Ectodermal cell (in vitro differentiated cells): Measurements from ENCODE around the gene TOX2.

Source experiments
- H3K27ac ChIP-seq: 2 replicates; pipeline ENCODE4 v1.7.0; 2013; ENCODE audit warnings: mild to moderate bottlenecking, low read depth, low read length; ENCODE audit not compliant: insufficient read depth, poor library complexity, severe bottlenecking
- H3K27me3 ChIP-seq: 2 replicates; pipeline ENCODE4 v1.7.0; 2013; ENCODE audit warnings: mild to moderate bottlenecking, low read length; ENCODE audit not compliant: insufficient read depth, control insufficient read depth, poor library complexity, severe bottlenecking
- H3K36me3 ChIP-seq: one replicate; pipeline ENCODE4 v1.7.0; 2013; ENCODE audit warnings: low read length; ENCODE audit not compliant: control insufficient read depth, insufficient read depth
- H3K4me1 ChIP-seq: one replicate; pipeline ENCODE4 v1.7.0; 2013; ENCODE audit warnings: low read length; ENCODE audit not compliant: control insufficient read depth, insufficient read depth
- H3K4me3 ChIP-seq: 2 replicates; pipeline ENCODE4 v1.7.0; 2013; ENCODE audit warnings: low read depth, low read length, control low read depth; ENCODE audit not compliant: insufficient read depth
- H3K9me3 ChIP-seq: 2 replicates; pipeline ENCODE4 v1.7.0; 2013; ENCODE audit warnings: mild to moderate bottlenecking, low read length, moderate library complexity; ENCODE audit not compliant: control insufficient read depth
- WGBS, 2 experiments: methylation state at CpG; one replicate each; pipeline ENCODE4 v1.1.7; 2013; ENCODE audit warnings: missing lambda C conversion rate in 2 of 2; 5-methylcytosine and 5-hydroxymethylcytosine counted together

Gene TOX2

DNA sequence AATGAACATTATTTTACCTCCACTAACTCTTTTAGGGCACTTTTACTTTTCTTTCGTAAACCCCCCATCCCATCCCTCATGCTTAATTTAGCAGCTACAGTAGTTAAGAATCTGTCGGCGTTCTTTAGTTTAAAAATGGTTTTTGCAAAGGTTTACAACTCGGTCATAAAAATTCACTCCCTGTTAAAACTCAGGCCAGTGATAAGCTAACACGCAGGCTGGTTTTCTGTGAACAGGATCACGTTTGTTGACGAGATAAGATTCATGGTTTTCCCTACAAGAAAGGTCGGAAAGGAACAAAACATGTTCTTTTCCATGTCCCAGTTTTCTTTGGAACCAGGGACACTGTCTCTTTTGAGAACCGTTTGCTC is 101.1 kb downstream of the TOX2 start:
- Histone ChIP-seq H3K4me1 (peaks cover 4% of the 10 kb centered on the region), H3K27ac (no peak overlapping the region), H3K9me3 (no peaks in the 10 kb centered on the region), H3K27me3 (no peaks in the 10 kb centered on the region), H3K4me3 (no peak overlapping the region), H3K36me3 (no peaks in the 10 kb centered on the region)
- 92 to 93% methylated on average over 9 of the region's 9 CpGs for WGBS, 2 experiments

DNA sequence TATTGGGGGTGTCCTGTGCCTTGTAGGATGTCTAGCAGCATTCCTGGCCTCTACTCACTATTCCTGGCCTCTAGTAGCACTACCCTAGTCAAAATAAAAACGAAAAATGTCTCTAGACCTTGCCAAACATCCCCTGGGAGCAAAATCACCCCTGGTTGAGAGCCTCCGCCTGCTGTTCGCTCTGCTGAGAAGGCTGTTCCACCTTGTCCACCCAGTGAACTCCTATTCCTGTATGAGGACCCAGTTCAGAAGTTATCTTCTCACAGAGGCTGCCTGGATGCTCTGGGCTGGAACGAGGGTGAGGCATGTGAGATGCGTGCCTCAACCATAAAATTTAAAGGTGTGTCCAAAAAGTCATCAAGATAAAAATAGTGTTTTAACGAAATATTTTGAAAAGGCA is 101.9 kb downstream of the TOX2 start:
- no peaks in the 10 kb centered on the region for H3K36me3 ChIP-seq
- H3K4me1 ChIP-seq = peaks cover 4% of the 10 kb centered on the region

DNA sequence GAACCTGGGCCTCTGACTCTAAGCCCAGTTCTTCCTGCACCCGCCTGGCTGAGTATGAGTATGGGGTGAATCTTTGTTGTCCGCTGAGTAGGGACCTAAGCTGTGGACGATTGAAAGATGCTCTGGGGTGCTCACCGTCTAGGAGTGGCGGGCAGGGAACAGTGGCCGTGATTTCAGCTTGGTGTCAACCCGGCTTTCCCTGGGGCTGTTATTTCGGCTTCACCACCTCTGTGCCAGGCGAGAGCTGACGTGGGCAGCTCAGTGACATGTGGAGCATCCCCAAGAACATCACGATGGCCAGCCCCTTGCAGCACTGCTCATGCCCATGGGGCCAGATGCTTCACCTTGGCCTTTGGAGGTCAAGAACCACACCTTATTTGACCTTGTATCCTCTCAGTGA is 102.6 kb downstream of the TOX2 start:
- Histone ChIP-seq H3K27me3 (no peaks in the 10 kb centered on the region), H3K4me1 (peaks cover 4% of the 10 kb centered on the region), H3K36me3 (no peaks in the 10 kb centered on the region), H3K4me3 (no peak overlapping the region), H3K9me3 (no peaks in the 10 kb centered on the region), H3K27ac (no peak overlapping the region)
- WGBS, 2 experiments = 92 to 94% methylated on average over 11 of the region's 11 CpGs

More for the DNA sequence above, 101.9 kb downstream of the TOX2 start:
- no peaks in the 10 kb centered on the region for H3K27me3 ChIP-seq
- 89 to 90% methylated on average over 6 of the region's 6 CpGs for WGBS, 2 experiments
- H3K27ac ChIP-seq = no peak overlapping the region
- H3K4me3 ChIP-seq = no peak overlapping the region
- no peaks in the 10 kb centered on the region for H3K9me3 ChIP-seq

DNA sequence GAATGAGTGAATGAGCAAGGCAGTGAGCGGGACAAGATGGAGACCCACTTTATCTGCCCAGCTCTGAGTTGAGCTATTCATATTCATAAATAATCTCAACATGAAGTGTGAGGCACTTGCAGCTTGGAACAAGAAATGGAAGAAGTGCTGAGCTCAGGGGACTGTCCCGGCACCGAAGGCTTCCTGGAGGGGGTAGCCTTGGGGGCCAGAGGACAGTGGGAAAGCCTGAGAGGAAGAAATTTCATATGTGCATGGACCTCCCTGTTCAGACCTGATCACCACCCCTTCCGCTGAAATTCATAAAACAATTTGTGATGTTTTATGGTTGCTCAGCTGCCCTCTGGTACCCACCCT is 103.2 kb downstream of the TOX2 start:
- Histone ChIP-seq H3K4me1 (peaks cover 4% of the 10 kb centered on the region), H3K27me3 (no peaks in the 10 kb centered on the region), H3K9me3 (no peaks in the 10 kb centered on the region), H3K4me3 (no peak overlapping the region), H3K36me3 (no peaks in the 10 kb centered on the region), H3K27ac (no peak overlapping the region)
- WGBS, 2 experiments = 77 to 81% methylated on average over 4 of the region's 4 CpGs

DNA sequence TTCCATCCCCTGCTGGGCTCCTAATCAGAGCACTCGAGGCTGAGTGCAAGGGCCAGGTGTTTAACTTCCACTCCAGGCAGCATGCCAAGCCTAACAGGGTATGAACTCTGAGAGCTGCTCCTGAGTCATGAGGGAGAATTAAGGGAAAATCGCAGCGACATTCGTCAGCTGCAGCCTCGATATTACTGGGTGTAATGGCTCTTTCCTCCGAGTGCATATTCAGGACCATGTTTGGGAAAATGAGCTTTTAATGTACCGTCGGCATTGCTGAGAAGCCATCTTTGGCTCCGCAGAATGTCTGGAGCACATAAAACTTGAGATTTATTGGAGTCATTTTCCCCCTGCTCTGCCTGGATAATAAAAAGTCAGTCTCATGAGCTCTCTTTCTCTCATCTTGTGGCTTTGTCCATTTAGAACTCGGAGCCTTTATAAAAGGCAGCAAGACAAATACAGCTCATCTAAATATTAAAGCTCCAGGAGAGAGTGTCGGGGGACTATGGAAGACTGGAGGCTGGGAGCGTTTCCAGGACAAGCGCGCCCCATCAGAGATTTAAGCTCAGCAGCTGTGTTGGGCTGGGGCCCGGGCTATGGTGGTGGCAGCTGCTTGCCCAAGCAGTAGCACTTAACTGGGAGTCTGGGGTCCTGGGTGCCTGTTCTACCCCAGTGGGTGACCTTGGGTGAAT is 103.7 kb downstream of the TOX2 start:
- Histone ChIP-seq H3K4me3 (no peak overlapping the region), H3K27me3 (no peaks in the 10 kb centered on the region), H3K9me3 (no peaks in the 10 kb centered on the region), H3K36me3 (no peaks in the 10 kb centered on the region), H3K4me1 (peaks cover 4% of the 10 kb centered on the region), H3K27ac (no peak overlapping the region)
- 88% methylated on average over 15 of the region's 15 CpGs for WGBS, 2 experiments

DNA sequence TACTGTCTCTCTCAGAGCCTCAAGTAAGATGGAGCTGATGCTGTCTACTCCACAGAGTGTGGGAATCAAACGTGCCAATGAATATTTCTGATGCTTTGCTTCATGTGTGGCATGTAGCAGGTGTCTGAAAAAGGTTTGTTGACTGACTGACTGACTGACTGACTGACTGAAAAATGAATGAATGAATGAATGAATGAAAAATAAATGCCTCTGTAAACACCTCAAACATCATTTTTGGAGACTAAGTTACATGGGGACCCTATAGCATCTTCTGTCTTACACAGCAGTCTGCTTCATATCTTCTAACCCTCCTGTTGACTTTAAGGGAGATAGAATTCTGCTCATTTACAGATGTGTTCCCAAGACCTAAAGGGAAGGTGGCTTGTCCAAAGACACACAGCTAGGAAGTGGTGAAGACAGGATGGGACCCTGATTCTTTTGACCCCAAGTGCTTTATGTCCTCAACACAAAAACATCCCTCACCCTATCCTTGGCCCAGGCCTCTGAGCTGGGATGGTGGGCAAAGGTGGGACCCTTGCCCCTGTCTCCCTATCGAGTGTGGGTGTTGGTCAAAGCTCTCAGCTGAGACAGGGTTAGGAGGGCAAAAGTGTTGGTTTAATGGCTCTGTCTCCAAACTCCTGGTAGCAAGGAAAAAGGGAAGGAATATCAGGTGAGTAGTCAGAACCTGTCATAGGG is 104.4 kb downstream of the TOX2 start:
- H3K9me3 ChIP-seq = no peaks in the 10 kb centered on the region
- H3K27ac ChIP-seq = no peak overlapping the region
- H3K36me3 ChIP-seq = no peaks in the 10 kb centered on the region
- peaks cover 4% of the 10 kb centered on the region for H3K4me1 ChIP-seq
- no peak overlapping the region for H3K4me3 ChIP-seq
- no peaks in the 10 kb centered on the region for H3K27me3 ChIP-seq
- 89 to 93% methylated on average over 2 of the region's 2 CpGs for WGBS, 2 experiments

DNA sequence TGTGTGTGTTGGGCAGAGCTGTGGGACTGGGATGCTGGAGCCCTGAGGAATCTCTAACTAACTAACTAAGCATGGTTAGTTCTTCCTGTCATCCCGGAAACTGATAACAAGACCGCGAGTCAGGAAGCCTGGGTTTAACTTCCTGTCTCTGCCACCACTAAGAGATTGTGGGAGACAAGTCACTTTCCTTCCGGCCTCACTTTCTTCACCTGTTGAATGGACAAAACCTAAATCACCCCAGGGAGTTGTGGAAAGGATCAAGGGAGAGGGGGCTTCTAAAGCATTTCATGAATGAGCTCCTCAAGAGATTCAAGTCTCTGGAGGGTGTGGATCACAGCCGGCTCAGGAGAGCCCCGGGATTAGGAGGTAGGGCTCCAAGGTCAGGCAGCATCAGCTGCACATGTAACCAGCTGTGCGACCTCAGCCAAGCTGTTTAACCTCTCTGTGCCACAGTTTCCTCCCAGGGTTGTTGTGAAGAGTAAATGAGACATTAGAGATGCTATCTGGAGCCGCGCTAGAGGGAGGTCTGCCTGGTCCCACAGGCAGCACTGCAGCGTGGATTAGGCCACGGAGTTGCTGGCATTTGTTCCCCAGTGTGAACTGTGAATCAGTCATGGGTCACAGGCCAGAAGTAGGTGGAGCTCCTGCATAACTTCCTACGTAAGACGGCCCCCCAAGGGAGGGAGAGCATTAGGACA is 105.1 kb downstream of the TOX2 start:
- Histone ChIP-seq H3K4me1 (peaks cover 4% of the 10 kb centered on the region), H3K9me3 (no peaks in the 10 kb centered on the region), H3K36me3 (no peaks in the 10 kb centered on the region), H3K27me3 (no peaks in the 10 kb centered on the region), H3K4me3 (no peak overlapping the region), H3K27ac (no peak overlapping the region)
- 77 to 79% methylated on average over 13 of the region's 13 CpGs for WGBS, 2 experiments

DNA sequence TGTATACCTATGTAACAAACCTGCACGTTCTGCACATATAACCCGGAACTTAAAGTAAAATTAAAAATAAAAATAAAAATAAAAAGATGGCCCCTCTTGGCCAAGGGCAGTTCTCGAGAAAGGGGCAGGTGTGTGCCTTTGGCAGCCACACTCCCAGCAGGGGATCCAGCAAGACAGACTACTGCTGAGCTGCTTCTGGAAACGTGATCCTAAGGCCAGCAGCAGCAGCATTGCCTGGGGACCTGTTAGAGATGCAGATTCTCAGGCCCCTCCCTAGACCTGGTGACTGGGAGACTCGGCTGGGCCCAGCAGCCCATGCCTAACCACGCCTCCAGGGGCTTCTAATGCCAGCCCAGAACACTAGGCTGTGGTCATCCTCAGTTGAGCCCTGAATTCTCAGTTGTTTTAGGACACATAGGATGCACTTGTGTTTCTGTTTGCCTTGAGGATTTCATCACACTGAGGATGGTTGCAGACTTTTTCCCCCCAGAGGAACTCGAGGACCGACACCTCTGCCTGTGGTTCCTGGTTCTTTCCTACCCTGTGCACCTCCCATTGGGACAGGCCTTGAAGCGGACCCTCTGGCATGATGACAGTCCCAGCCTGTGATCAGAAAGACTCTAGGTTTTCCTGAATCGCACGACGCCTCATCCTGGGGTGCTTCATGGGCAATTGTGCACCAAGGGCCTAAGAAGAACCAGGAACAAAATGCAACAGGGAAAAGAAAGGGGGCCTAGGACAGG is 105.9 kb downstream of the TOX2 start:
- no peaks in the 10 kb centered on the region for H3K36me3 ChIP-seq
- WGBS, 2 experiments = 76% methylated on average over 10 to 12 of the region's 12 CpGs
- no peaks in the 10 kb centered on the region for H3K9me3 ChIP-seq
- H3K4me1 ChIP-seq = peaks cover 4% of the 10 kb centered on the region
- no peak overlapping the region for H3K4me3 ChIP-seq
- H3K27ac ChIP-seq = no peak overlapping the region
- no peaks in the 10 kb centered on the region for H3K27me3 ChIP-seq

DNA sequence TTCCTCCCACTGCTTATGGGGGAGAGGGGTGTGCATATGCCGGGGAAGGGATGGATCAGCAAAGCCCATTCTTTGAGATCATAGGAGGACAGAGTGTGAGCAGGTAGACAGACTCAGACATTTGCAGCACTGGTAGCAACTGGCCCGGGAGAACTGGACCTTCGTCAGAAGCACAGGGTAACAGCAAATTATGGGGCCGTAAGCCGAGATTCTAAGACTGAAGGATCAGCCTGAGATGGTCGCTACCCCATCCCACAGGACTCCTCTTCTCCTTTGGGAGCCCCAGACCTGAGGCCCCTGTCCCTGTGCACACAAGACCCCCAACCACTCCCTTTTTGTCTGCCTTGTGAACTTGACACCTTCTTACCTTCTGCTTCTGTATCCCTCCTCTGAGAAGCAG is 106.5 kb downstream of the TOX2 start:
- H3K36me3 ChIP-seq = no peaks in the 10 kb centered on the region
- H3K27ac ChIP-seq = no peak overlapping the region
- H3K4me3 ChIP-seq = no peak overlapping the region
- H3K27me3 ChIP-seq = no peaks in the 10 kb centered on the region
- no peaks in the 10 kb centered on the region for H3K9me3 ChIP-seq
- 91 to 92% methylated on average over 6 of the region's 6 CpGs for WGBS, 2 experiments
- peaks cover 4% of the 10 kb centered on the region for H3K4me1 ChIP-seq

DNA sequence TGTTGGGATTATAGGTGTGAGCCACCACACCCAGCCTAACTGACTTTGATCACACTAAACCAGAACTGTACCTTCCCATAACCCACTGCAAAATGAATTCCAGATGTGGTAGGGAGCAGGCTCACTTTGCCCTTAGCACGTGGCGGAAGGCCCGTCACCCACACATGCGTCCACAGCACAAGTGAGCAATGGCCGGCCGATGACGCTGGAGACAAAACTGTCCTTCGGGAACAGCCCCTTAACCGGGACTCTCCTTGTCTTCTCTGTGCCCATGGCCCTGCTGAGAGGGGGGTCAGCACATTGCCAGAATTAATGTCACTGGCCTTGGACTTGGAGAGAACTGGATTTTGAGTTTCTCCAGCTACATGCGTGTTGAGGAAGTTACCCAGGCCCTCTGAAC is 107.2 kb downstream of the TOX2 start:
- H3K27ac ChIP-seq = no peak overlapping the region
- H3K4me3 ChIP-seq = no peak overlapping the region
- 96 to 97% methylated on average over 10 of the region's 10 CpGs for WGBS, 2 experiments

More for the DNA sequence above, 107.2 kb downstream of the TOX2 start:
- Histone ChIP-seq H3K36me3 (no peaks in the 10 kb centered on the region), H3K9me3 (no peaks in the 10 kb centered on the region), H3K4me1 (peaks cover 4% of the 10 kb centered on the region), H3K27me3 (no peaks in the 10 kb centered on the region)
